GM23338 (cell line): ENCODE measurements around the gene ZFP62. TPM values are rescaled to one million over a fixed set of nuclear protein-coding genes. Genes with fewer than 3 reads are reported as not detected.

ENCODE experiments used
- ATAC-seq: fragments of 200-7000 bp; cut with Tn5 transposase; 3 replicates; pipeline ENCODE4 v1.9.1; 2020
- DNase-seq: peaks from one replicate; pipeline ENCODE4 v3.0.0-alpha.2; 2015; ENCODE audit warnings: low spot score
- H2AFZ ChIP-seq: fragments of 200-600 bp; sonication (generic); 2 replicates; pipeline ENCODE4 v1.8.0; 2016; ENCODE audit warnings: antibody characterized with exemption, mild to moderate bottlenecking, moderate library complexity
- H3F3A ChIP-seq: fragments of 200-600 bp; sonication (generic); replicated peaks from 2 replicates; pipeline ENCODE4 v1.8.0; 2017; ENCODE audit warnings: antibody characterized with exemption, mixed run types, low read depth
- H3K27ac ChIP-seq: fragments of 200-600 bp; sonication (generic); 2 replicates; pipeline ENCODE4 v1.6.1; 2016; ENCODE audit warnings: low read depth
- H3K27me3 ChIP-seq: fragments of 200-600 bp; sonication (generic); 2 replicates; pipeline ENCODE4 v1.8.0; 2016; ENCODE audit warnings: mild to moderate bottlenecking, mixed run types, moderate library complexity; ENCODE audit not compliant: insufficient read depth
- H3K36me3 ChIP-seq: fragments of 200-600 bp; sonication (generic); 2 replicates; pipeline ENCODE4 v1.8.0; 2016; ENCODE audit warnings: mild to moderate bottlenecking; ENCODE audit not compliant: insufficient read depth
- H3K4me1 ChIP-seq: fragments of 200-600 bp; sonication (generic); 2 replicates; pipeline ENCODE4 v1.8.0; 2016; ENCODE audit warnings: mild to moderate bottlenecking, moderate library complexity; ENCODE audit not compliant: insufficient read depth
- H3K4me2 ChIP-seq: fragments of 200-600 bp; sonication (generic); 2 replicates; pipeline ENCODE4 v1.7.1; 2017; ENCODE audit warnings: mixed run types
- H3K4me3 ChIP-seq: fragments of 200-600 bp; sonication (generic); 2 replicates; pipeline ENCODE4 v1.6.1; 2016; ENCODE audit warnings: mixed run types
- H3K79me2 ChIP-seq: fragments of 200-600 bp; sonication (generic); replicated peaks from 2 replicates; pipeline ENCODE4 v1.8.0; 2017; ENCODE audit warnings: mild to moderate bottlenecking; ENCODE audit not compliant: insufficient read depth
- H3K9me2 ChIP-seq: fragments of 200-600 bp; sonication (generic); 2 replicates; pipeline ENCODE4 v1.8.0; 2017; ENCODE audit not compliant: insufficient read depth
- H4K20me1 ChIP-seq: fragments of 200-600 bp; sonication (generic); replicated peaks from 2 replicates; pipeline ENCODE4 v1.8.0; 2017; ENCODE audit warnings: mild to moderate bottlenecking; ENCODE audit not compliant: insufficient read depth
- H3K27ac Mint-ChIP-seq: 2 replicates; pipeline ENCODE4 v1.8.0; 2020; ENCODE audit warnings: inconsistent platforms, mild to moderate bottlenecking, moderate library complexity, mixed read lengths
- H3K27me3 Mint-ChIP-seq: 3 replicates; pipeline ENCODE4 v1.8.0; 2022; ENCODE audit warnings: low read depth, mild to moderate bottlenecking, moderate library complexity, mixed read lengths, inconsistent platforms; ENCODE audit not compliant: insufficient read depth, poor library complexity
- H3K36me3 Mint-ChIP-seq: 3 replicates; pipeline ENCODE4 v1.8.0; 2021; ENCODE audit warnings: low read depth, mild to moderate bottlenecking, inconsistent platforms, moderate library complexity, mixed read lengths
- H3K4me1 Mint-ChIP-seq: 3 replicates; pipeline ENCODE4 v1.8.0; 2020; ENCODE audit warnings: mild to moderate bottlenecking, inconsistent platforms, mixed read lengths
- H3K4me3 Mint-ChIP-seq: 3 replicates; pipeline ENCODE4 v1.8.0; 2021; ENCODE audit warnings: moderate library complexity, mild to moderate bottlenecking, inconsistent platforms, mixed read lengths
- H3K9me3 Mint-ChIP-seq: 3 replicates; pipeline ENCODE4 v1.8.0; 2020; ENCODE audit warnings: moderate library complexity, mild to moderate bottlenecking, inconsistent platforms, mixed read lengths
- CREB1 ChIP-seq: fragments of 250-450 bp; sonication (Bioruptor Pico); IDR thresholded peaks from 2 replicates; pipeline ENCODE4 v1.5.0; 2020; ENCODE audit warnings: low read depth, mild to moderate bottlenecking, moderate library complexity
- ETS1 ChIP-seq: IDR thresholded peaks from 2 replicates; pipeline ENCODE4 v1.6.1; 2016; ENCODE audit warnings: antibody characterized with exemption
- EZH2phosphoT487 ChIP-seq: fragments of 200-600 bp; sonication (generic); IDR thresholded peaks from one replicate; pipeline ENCODE4 v1.8.1; 2018; ENCODE audit warnings: antibody characterized with exemption; ENCODE audit not compliant: unreplicated experiment
- STAT1 ChIP-seq: IDR thresholded peaks from one replicate; pipeline ENCODE4 v1.6.1; 2016; ENCODE audit warnings: antibody characterized with exemption; ENCODE audit not compliant: unreplicated experiment
- ZNF331 ChIP-seq: fragments of 250-450 bp; sonication (Bioruptor Pico); IDR thresholded peaks from 2 replicates; pipeline ENCODE4 v1.5.0; 2020; ENCODE audit warnings: low read depth, mild to moderate bottlenecking, moderate library complexity
- ZNF462 ChIP-seq: fragments of 250-450 bp; sonication (Bioruptor Pico); IDR thresholded peaks from 2 replicates; pipeline ENCODE4 v1.5.0; 2020; ENCODE audit warnings: mild to moderate bottlenecking, moderate library complexity
- polyA plus RNA-seq: library from polyadenylated mRNA; unstranded; fragments of >200 nt; fragmentation: Nextera tagmentation; extraction: Ambion mirVana; gene quantifications from 2 replicates; pipeline ENCODE4 v1.2.1, GENCODE V29; 2016
- total RNA-seq: library from RNA; depleted of rRNA; stranded (reverse); fragments of >200 nt; shearing (Covaris generic); gene quantifications from 2 replicates; pipeline ENCODE4 v1.2.3, GENCODE V29; 2014

Gene ZFP62
- total and polyA plus RNA-seq, 2 experiments from 2014 or later, result 32.9 to 33.2 TPM

DNA sequence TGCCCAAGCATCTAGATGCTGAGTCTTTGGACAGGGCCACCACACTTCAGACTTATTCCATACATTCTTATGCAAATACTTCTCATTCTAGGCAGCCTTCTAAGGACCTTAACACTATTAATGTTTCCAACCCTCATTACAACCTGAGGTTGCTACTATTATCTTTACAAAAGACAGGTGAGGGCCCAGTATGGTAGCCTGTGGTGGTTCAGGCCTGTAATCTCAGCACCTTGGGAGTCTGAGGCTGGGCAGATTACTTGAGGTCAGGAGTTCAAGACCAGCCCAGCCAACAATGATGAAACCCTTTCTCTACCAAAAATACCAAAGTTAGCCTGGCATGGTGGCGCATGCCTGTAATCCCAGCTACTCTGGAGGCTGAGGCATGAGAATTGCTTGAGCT is 16.2 kb downstream of the ZFP62 start:
- Mint-ChIP-seq H3K36me3 (peaks cover 67% of the 10 kb centered on the region), H3K4me3 (no peak overlapping the region), H3K4me1 (no peaks in the 10 kb centered on the region; the same call in 2 of the 3 replicates), H3K9me3 (peaks cover 66% of the 10 kb centered on the region), H3K27me3 (peaks cover 23% of the 10 kb centered on the region), H3K27ac (no peak overlapping the region)
- Histone ChIP-seq H3K4me1 (no peaks in the 10 kb centered on the region; the same call in 1 of the 2 replicates), H3K4me3 (no peak overlapping the region), H3K27me3 (no peaks in the 10 kb centered on the region), H2AFZ (no peak overlapping the region), H3K27ac (no peak overlapping the region), H3K9me2 (peaks cover 5% of the 10 kb centered on the region; the same call in 1 of the 2 replicates), H3K79me2 (no peaks in the 10 kb centered on the region), H3K36me3 (peaks cover 21% of the 10 kb centered on the region), H3F3A (no peaks in the 10 kb centered on the region), H3K4me2 (peak overlapping the region; percentile 45; the same call in 1 of the 2 replicates), H4K20me1 (no peaks in the 10 kb centered on the region; the same call in none of the 2 replicates)
- no peak for DNase-seq
- TF ChIP-seq STAT1 (no peak), ZNF462 (CRISPR knock-in tag) (0 out of 2 replicates have a peak, but pooled peaks have one; percentile 7), EZH2phosphoT487 (no peak), ETS1 (no peak)
- ATAC-seq, result peak; percentile 84

DNA sequence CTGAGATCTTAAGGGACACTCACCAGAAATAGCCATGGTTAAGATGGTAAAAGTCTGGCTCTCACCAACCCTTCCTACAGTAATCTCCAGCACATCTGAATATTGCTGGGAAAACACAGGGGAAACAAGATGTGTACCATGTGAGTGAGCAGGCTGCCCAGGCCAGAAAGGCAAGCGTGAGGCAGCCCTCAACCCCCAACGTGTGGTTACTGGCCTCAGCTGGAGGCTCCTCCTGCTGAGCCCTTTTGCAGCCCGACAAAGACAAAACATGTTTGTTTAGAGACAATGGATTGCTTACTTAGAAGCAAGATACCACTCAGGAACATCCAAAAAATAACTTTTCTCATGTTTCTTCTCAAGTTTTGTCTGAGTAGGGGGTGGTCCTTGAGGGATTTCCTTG is 16.6 kb downstream of the ZFP62 start:
- H3K4me3 ChIP-seq, result no peak overlapping the region
- Mint-ChIP-seq H3K36me3 (peaks cover 63% of the 10 kb centered on the region), H3K27ac (no peak overlapping the region), H3K4me1 (no peaks in the 10 kb centered on the region; the same call in 2 of the 3 replicates), H3K4me3 (no peak overlapping the region), H3K27me3 (peaks cover 23% of the 10 kb centered on the region), H3K9me3 (peaks cover 64% of the 10 kb centered on the region)
- no peak overlapping the region for H3K27ac ChIP-seq
- no peak overlapping the region for H2AFZ ChIP-seq
- H4K20me1 ChIP-seq, result no peaks in the 10 kb centered on the region; the same call in none of the 2 replicates
- H3K9me2 ChIP-seq, result peaks cover 5% of the 10 kb centered on the region; the same call in 1 of the 2 replicates
- ATAC-seq (peak; percentile 91), DNase-seq (no peak)
- no peaks in the 10 kb centered on the region for H3K27me3 ChIP-seq
- peaks cover 17% of the 10 kb centered on the region for H3K36me3 ChIP-seq
- no peaks in the 10 kb centered on the region; the same call in 1 of the 2 replicates for H3K4me1 ChIP-seq
- H3K79me2 ChIP-seq, result no peaks in the 10 kb centered on the region
- no peaks in the 10 kb centered on the region for H3F3A ChIP-seq
- H3K4me2 ChIP-seq, result peak overlapping the region; percentile 45; the same call in 1 of the 2 replicates
- TF ChIP-seq CREB1 (CRISPR knock-in tag) (no peak), ZNF331 (CRISPR knock-in tag) (no peak)
